ENCODE measurements around the gene SLC35C1. TPM values are rescaled to one million over a fixed set of nuclear protein-coding genes. Genes with fewer than 3 reads are reported as not detected.
A peak's percentile ranks its signal among the peaks of the same experiment; 100 is the strongest.

Gene SLC35C1
- total and polyA plus RNA-seq, 9 of the 15 experiments (the other 6 are each of a cell fraction or from before 2014, with no cell fraction given) = 0.65 to 13.1 (median 2.4) TPM

GRCh38 chr11:45809456-45810395 lies 4.8 kb downstream of the SLC35C1 start (continued):
- TF ChIP-seq E2F5 (CRISPR knock-in tag; IDR thresholded peaks at IDR 0.05) (no peak), RNF2 (IDR thresholded peaks at IDR 0.05) (no peak), NCOA2 (IDR thresholded peaks at IDR 0.05; ENCODE audit: partially characterized antibody in 2 of 2) (no peak), NCOA4 (IDR thresholded peaks at IDR 0.05; ENCODE audit: partially characterized antibody) (no peak), CHD7 (IDR thresholded peaks at IDR 0.05; ENCODE audit: low read depth, low read length) (no peak), ATF7 (IDR thresholded peaks at IDR 0.05) (peak; percentile 68; the same call in 1 of the 2 replicates), ZBTB1 (CRISPR knock-in tag; IDR thresholded peaks at IDR 0.05; ENCODE audit: borderline replicate concordance, low read depth) (no peak), MTA2 (IDR thresholded peaks at IDR 0.05; ENCODE audit: low read depth) (no peak), HES1 (IDR thresholded peaks at IDR 0.05; ENCODE audit: low read depth) (no peak), NCOA1 (IDR thresholded peaks at IDR 0.05; ENCODE audit: low read depth) (0 out of 2 replicates have a peak, but pooled peaks have one; percentile 35)

All from K562 (cell line).